DOHH2 (cell line): ENCODE results near the gene PHACTR1.

ENCODE experiments used
- H3F3A ChIP-seq: fragments of 200-600 bp; sonication (generic), shearing (Covaris generic); 2 replicates; pipeline ENCODE4 v1.6.0; 2016; ENCODE audit warnings: antibody characterized with exemption, mild to moderate bottlenecking; ENCODE audit not compliant: control insufficient read depth, insufficient read depth
- H3K27ac ChIP-seq: fragments of 200-600 bp; sonication (generic); 2 replicates; pipeline ENCODE4 v1.5.1; 2014; ENCODE audit warnings: low read depth, mild to moderate bottlenecking, low read length, moderate library complexity
- H3K27me3 ChIP-seq: fragments of 200-600 bp; sonication (generic); 2 replicates; pipeline ENCODE4 v1.6.1; 2014; ENCODE audit warnings: mild to moderate bottlenecking, low read length, mixed read lengths; ENCODE audit not compliant: control insufficient read depth
- H3K36me3 ChIP-seq: fragments of 200-600 bp; sonication (generic); 2 replicates; pipeline ENCODE4 v1.6.1; 2014; ENCODE audit warnings: mild to moderate bottlenecking, low read length, moderate library complexity, mixed read lengths; ENCODE audit not compliant: control insufficient read depth
- H3K4me1 ChIP-seq: fragments of 200-600 bp; sonication (generic); 2 replicates; pipeline ENCODE4 v1.6.1; 2014; ENCODE audit warnings: mild to moderate bottlenecking, low read length, mixed read lengths; ENCODE audit not compliant: control insufficient read depth
- H3K4me2 ChIP-seq: fragments of 200-600 bp; sonication (generic); 2 replicates; pipeline ENCODE4 v1.6.0; 2014; ENCODE audit warnings: mild to moderate bottlenecking, low read length, moderate library complexity
- H3K4me3 ChIP-seq: fragments of 200-600 bp; sonication (generic); 2 replicates; pipeline ENCODE4 v1.5.1; 2014; ENCODE audit warnings: mild to moderate bottlenecking, low read length, mixed read lengths
- H3K79me2 ChIP-seq: fragments of 200-600 bp; sonication (generic); 2 replicates; pipeline ENCODE4 v1.6.1; 2014; ENCODE audit warnings: mild to moderate bottlenecking, low read length, mixed read lengths; ENCODE audit not compliant: control insufficient read depth
- H3K9me2 ChIP-seq: fragments of 200-600 bp; sonication (generic); replicated peaks from 2 replicates; pipeline ENCODE4 v1.6.1; 2014; ENCODE audit warnings: mild to moderate bottlenecking, low read length, mixed read lengths; ENCODE audit not compliant: control insufficient read depth
- H3K9me3 ChIP-seq: fragments of 200-600 bp; sonication (generic); 2 replicates; pipeline ENCODE4 v1.6.1; 2014; ENCODE audit warnings: antibody characterized with exemption, low read length, mixed read lengths; ENCODE audit not compliant: control insufficient read depth, insufficient read depth
- H4K20me1 ChIP-seq: fragments of 200-600 bp; sonication (generic); 2 replicates; pipeline ENCODE4 v1.6.0; 2014; ENCODE audit warnings: low read depth, mild to moderate bottlenecking, antibody characterized with exemption, low read length, moderate library complexity; ENCODE audit not compliant: control insufficient read depth, insufficient read depth
- EZH2phosphoT487 ChIP-seq: fragments of 200-600 bp; sonication (generic); IDR thresholded peaks from 2 replicates; pipeline ENCODE4 v1.6.1; 2017; ENCODE audit warnings: borderline replicate concordance, mild to moderate bottlenecking, antibody characterized with exemption, low read length, moderate library complexity, mixed read lengths
- TF ChIP-seq, protein P1 (sequence below): fragments of 200-600 bp; sonication (generic); IDR thresholded peaks from one replicate; pipeline ENCODE4 v1.5.1; 2014; ENCODE audit warnings: antibody characterized with exemption, mild to moderate bottlenecking, low read depth, low read length; ENCODE audit not compliant: poor library complexity, severe bottlenecking

Gene PHACTR1

DNA sequence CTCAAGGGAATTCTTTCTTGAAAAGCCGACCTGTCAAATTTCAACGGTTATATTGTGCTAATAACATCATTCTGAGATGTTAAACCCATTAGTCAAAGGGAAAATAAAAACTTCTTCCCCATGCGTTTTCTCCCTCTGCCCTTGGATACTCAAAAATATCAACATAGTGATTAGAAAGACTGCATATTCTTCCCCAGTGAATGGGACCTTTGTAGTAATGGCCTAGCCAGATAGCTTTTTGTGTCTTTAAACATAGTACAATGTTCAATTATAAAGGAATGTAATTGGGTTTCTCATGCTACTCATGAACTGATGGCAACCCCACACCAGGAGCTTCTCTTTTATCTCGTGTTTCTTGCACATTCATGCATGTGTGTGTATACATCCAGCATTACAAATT, 69.4 kb downstream of the PHACTR1 start:
- H3K36me3 ChIP-seq, result no peaks in the 10 kb centered on the region
- no peak overlapping the region for H3K4me2 ChIP-seq
- H3K9me3 ChIP-seq, result no peaks in the 10 kb centered on the region
- no peak for TF ChIP-seq EZH2phosphoT487
- TF ChIP-seq, protein P1, sequence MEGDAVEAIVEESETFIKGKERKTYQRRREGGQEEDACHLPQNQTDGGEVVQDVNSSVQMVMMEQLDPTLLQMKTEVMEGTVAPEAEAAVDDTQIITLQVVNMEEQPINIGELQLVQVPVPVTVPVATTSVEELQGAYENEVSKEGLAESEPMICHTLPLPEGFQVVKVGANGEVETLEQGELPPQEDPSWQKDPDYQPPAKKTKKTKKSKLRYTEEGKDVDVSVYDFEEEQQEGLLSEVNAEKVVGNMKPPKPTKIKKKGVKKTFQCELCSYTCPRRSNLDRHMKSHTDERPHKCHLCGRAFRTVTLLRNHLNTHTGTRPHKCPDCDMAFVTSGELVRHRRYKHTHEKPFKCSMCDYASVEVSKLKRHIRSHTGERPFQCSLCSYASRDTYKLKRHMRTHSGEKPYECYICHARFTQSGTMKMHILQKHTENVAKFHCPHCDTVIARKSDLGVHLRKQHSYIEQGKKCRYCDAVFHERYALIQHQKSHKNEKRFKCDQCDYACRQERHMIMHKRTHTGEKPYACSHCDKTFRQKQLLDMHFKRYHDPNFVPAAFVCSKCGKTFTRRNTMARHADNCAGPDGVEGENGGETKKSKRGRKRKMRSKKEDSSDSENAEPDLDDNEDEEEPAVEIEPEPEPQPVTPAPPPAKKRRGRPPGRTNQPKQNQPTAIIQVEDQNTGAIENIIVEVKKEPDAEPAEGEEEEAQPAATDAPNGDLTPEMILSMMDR, result no peak
- no peaks in the 10 kb centered on the region for H3F3A ChIP-seq
- no peaks in the 10 kb centered on the region for H3K79me2 ChIP-seq
- no peak overlapping the region for H3K27ac ChIP-seq
- no peaks in the 10 kb centered on the region for H3K27me3 ChIP-seq
- H3K9me2 ChIP-seq, result no peaks in the 10 kb centered on the region
- H3K4me3 ChIP-seq, result no peak overlapping the region
- H4K20me1 ChIP-seq, result no peaks in the 10 kb centered on the region
- H3K4me1 ChIP-seq, result no peaks in the 10 kb centered on the region

DNA sequence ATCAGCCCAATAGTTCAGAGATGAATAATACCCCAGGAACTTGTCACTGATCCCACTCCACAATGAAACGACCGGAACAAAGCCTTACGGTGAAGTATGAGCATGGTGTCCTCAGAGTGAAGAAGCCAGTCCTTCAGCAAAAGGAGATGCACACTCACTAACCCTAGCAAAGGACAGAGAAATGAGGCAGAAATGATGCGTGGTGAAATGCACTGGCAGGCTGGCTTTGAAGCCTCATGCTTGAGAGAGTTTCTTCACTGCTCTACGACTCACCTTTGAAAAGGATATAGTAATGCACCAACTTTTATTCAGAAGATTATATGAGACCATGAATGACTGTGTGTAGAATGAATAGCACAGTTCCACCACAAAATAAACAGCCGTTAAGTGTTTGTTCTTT, 74.8 kb downstream of the PHACTR1 start:
- H3K4me3 ChIP-seq, result no peak overlapping the region
- no peaks in the 10 kb centered on the region for H3K79me2 ChIP-seq
- H3K4me2 ChIP-seq, result no peak overlapping the region
- no peaks in the 10 kb centered on the region for H3K9me2 ChIP-seq
- H4K20me1 ChIP-seq, result no peaks in the 10 kb centered on the region
- no peak overlapping the region for H3K27ac ChIP-seq
- H3K27me3 ChIP-seq, result no peaks in the 10 kb centered on the region
- H3K4me1 ChIP-seq, result no peaks in the 10 kb centered on the region
- no peaks in the 10 kb centered on the region for H3K36me3 ChIP-seq
- TF ChIP-seq, protein P1, result no peak
- TF ChIP-seq EZH2phosphoT487, result no peak
- no peaks in the 10 kb centered on the region for H3K9me3 ChIP-seq
- H3F3A ChIP-seq, result no peaks in the 10 kb centered on the region

DNA sequence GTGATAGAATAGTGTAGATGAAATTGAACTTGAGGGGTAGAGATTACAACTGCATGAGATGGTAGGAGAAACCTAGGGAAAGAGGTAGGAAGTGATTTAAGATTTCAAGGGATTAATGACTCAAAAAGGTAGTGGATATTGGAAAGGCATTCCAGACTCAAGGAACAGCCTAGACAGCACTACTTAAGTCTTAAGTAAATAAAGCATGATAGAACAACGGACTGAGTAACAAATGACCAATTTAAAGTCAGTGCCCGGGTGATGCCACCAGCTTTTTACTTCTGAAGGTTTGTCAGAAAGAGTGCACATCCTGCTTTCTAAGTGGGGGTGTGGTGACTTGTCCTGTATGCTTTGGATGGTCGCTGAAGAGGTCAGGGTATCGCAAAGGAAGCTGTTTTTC, 81.8 kb downstream of the PHACTR1 start:
- Histone ChIP-seq H3K27me3 (no peaks in the 10 kb centered on the region), H3K4me2 (no peak overlapping the region), H3K9me3 (no peaks in the 10 kb centered on the region), H3K9me2 (no peaks in the 10 kb centered on the region), H3K36me3 (no peaks in the 10 kb centered on the region), H4K20me1 (no peaks in the 10 kb centered on the region), H3K27ac (no peak overlapping the region), H3K4me1 (no peaks in the 10 kb centered on the region), H3F3A (no peaks in the 10 kb centered on the region), H3K4me3 (no peak overlapping the region), H3K79me2 (no peaks in the 10 kb centered on the region)
- TF ChIP-seq, protein P1, result no peak
- TF ChIP-seq EZH2phosphoT487, result no peak

DNA sequence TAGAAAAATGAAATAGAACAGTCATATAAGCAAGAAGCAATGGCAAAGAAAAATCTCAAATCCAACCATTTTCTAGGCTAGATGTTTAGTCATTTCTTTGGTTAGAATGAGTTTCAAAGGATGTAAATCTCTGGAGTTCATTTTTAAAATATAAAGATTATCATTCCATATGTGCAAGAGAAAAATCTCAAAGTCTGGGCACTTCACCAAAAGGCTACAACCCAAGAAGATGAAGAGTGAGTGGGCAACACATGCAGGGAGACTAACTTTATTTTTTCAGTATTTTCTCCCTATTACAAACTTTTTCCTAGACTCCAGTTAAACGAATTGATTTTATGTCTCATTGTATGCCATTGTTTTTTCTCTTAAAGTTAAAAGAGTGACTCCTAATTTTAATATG, 83.6 kb downstream of the PHACTR1 start:
- no peaks in the 10 kb centered on the region for H3K9me2 ChIP-seq
- no peaks in the 10 kb centered on the region for H3K79me2 ChIP-seq
- no peaks in the 10 kb centered on the region for H3K4me1 ChIP-seq
- no peaks in the 10 kb centered on the region for H3K36me3 ChIP-seq
- H3K27ac ChIP-seq, result no peak overlapping the region
- no peaks in the 10 kb centered on the region for H4K20me1 ChIP-seq
- no peaks in the 10 kb centered on the region for H3K27me3 ChIP-seq
- H3K4me3 ChIP-seq, result no peak overlapping the region
- H3F3A ChIP-seq, result no peaks in the 10 kb centered on the region
- TF ChIP-seq EZH2phosphoT487, result no peak
- TF ChIP-seq, protein P1, result no peak
- H3K4me2 ChIP-seq, result no peak overlapping the region
- no peaks in the 10 kb centered on the region for H3K9me3 ChIP-seq
